Cardiac atrium fibroblast (primary cell): ENCODE results near the gene ITPKB. TPM values are rescaled to one million over a fixed set of nuclear protein-coding genes. Genes with fewer than 3 reads are reported as not detected.

Source experiments
- total RNA-seq: library from RNA; depleted of rRNA; stranded (reverse); fragments of >200 nt; gene quantifications from 2 replicates; pipeline ENCODE4 v1.2.3, GENCODE V29; 2015

ITPKB gene
- 4.3 and 15.9 TPM in 2 replicates for total RNA-seq

GRCh38 chr1:226738995-226739695, at the start of gene ITPKB:
TSS of gene ITPKB (minus strand) at chr1:226739282. CDS start at chr1:226737458, 1,824 bp downstream.

Other genes with a start within 250 kb of the ITPKB start
- 0.65 TPM in 1 of 2 replicates, not detected in the other for gene STUM, start 190.5 kb downstream of the ITPKB start, total RNA-seq
- gene PSEN2, start 131.3 kb upstream of the ITPKB start, total RNA-seq, result 13.7 and 17.3 TPM in 2 replicates
- gene COQ8A, start 201.0 kb upstream of the ITPKB start, total RNA-seq, result 10.5 and 11.8 TPM in 2 replicates